ENCODE measurements around the gene RPL36. TPM values are rescaled to one million over a fixed set of nuclear protein-coding genes. Genes with fewer than 3 reads are reported as not detected.
"Not testable (repeated sequence)": the region's sequence is repeated elsewhere in the genome, so short reads cannot be mapped to it uniquely, and the experiment has no call there.

RPL36 gene
- total RNA-seq, 1 donor from 2014 or later, result 846 TPM

DNA sequence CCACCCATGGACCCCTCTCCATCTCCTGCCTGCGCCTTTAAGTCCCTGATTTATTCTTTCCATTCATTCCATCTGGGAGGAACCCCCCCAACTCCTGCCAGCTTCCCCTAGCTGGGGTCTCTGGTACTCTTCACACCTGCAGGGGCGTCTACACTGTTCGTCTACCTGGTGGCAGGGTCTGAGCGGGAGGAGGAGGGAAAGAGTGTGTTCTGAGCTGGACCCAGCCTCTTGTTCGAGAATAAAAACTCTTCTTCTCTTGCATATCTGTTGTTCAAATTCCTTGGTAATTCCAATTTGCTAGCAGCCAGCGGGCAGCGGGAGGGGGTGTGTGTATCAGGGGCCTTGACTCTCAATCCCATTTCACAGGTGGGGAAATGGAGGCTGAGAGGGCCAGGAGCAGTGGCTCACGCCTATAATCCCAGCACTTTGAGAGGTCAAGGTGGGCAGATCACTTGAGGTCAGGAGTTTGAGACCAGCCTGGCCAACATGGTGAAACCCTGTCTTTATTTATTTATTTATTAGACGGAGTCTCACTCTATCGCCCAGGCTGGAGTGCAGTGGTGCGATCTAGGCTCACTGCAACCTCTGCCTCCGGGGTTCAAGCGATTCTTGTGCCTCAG is 1.7 kb upstream of the RPL36 start:
- intact Hi-C loops (cut with micrococcal nuclease), result not testable (repeated sequence)

DNA sequence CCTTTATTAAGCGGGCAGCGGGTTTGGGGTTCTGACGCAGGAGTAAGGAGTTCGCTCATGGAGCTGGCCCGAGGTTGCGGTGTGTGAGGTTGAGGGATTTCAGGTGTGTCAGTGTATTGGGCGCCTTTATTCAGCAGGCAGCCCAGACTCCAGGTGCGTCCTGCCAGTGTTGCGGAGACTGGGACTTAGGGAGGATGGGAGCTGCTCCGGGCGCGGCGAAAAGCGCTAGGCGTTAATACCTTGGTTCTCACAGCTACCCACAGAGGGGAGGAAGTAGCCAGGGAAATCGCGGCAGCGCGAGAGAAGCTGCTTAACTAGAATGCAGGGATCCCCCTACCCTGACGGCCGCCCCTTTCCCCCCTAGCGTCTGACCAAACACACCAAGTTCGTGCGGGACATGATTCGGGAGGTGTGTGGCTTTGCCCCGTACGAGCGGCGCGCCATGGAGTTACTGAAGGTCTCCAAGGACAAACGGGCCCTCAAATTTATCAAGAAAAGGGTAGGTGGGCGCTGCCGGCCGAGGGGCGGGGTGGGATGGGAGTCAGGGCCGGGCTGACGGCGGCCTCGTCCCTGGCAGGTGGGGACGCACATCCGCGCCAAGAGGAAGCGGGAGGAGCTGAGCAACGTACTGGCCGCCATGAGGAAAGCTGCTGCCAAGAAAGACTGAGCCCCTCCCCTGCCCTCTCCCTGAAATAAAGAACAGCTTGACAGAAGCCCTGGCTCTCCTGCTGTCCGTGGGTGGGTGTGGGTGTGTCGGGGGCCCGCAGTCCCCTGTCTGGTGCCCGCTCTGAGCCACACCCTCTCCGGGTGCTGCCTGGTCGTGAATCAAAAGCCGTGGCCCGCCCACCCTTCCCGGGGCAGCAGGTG is 1.1 kb downstream of the RPL36 start:
- intact Hi-C loops (cut with micrococcal nuclease), result loop anchor here (1.0 kb wide), 2 partner anchors 11 to 29 kb away; partner anchors contain the start of genes CATSPERD, LONP1 and MICOS13

DNA sequence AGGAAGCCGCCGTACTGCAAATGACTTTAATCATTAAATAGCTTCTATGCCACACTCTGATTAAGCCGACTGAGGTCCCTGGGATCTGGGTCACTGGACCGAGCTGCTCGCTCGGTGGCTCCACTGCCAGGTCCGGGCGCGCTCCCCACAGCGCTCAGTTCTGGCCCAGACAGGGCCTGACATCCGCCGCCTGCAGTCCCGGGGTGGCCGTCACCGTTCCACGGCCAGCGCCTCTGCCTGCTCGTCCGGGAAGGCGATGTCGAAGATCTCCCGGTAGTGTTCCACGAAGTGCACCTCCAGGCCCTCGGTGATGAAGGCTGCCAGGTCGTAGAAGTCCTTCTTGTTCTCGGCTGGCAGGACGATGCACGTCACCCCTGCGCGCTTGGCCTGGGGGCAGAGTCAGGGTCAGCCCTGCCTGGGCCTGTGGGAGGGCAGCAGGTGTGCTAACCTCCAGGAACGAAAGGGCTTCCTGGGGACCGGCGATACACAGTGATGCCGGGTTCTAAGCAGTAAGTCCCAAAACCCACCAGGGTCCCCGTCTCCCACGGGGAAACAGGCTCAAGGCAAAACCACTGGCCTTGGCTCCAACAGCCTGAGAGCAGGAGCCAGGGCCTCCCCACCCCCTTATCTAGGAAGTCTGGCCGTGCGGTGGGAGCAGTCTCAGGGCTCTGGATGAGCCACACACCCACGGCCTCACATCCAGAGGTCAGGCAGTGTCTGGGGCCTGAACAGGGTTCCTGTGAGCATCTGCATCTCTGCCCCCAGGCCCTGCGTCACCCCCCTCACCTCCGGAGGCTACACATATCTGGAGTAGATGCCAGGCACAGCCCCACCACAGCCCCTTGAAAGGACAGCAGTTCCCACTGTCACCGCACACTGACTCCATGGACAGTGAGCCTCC is 2.0 kb downstream of the RPL36 start:
- intact Hi-C loops (cut with micrococcal nuclease), result no loop called here

DNA sequence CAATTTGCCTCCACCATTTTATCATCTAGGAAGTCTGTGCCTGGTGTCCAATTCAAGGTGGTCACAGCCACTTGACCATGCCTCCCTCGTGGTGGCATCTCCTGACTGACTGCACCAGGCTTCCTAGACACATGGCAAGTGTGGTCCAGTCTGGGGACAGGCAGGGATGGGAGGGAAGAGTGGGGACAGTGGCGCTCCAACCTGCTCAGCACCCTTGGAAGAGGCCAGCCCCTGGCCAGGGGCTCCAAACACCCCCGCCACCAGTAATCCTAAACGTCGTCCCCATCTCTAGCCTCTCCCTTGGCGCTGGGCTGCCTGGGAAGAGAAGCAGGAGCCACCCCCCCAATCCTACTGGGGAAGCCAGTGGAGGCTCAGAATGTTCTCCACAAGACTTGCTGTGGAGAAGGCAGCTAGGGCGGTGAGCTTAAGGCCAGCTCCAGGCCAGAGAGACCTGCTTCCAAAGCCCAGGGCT is 2.7 kb downstream of the RPL36 start:
- intact Hi-C loops (cut with micrococcal nuclease), result no loop called here

DNA sequence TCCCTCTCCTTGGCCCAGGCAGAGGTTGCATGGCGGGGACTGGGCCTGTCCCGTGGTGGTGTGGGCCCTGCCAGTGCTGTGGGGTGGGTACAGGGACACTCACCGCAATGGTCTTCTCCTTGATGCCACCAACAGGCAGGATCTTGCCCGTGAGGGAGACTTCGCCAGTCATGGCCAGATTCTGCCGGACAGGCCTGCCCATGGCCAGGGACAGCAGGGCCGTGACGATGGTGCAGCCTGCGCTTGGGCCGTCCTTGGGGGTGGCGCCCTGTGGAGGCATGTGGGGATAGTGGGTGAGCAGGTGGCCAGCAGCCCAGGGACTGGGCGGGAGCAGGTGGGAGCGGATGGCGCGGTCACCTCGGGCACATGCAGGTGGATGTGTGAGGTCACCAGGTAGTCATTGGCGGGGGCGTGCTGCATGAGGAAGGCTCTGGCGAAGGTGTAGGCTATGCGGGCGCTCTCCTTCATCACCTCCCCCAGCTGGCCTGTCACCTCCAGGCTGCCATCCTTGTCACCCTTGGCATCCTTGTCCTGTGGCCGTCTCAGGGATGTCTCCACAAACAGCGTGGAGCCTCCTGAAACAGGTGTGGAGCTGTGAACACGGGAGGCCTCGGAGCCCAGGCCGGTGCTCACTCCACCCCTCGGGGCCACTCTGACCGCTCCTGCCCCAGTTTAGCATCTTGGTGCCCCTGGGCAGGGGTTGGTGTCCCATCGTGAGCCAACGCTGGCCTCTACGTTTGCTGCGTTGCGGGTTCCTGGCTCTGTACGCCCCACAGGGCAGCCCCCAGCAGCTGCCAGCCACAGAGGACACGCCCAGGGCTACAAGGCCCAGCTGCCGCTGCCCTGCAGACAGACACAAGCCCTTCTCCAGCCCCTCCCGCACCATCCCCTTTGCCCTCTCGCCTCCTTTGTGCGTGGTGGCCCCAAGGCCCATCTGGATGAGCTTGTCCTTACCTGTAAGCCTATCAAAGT is 3.4 kb downstream of the RPL36 start:
- intact Hi-C loops (cut with micrococcal nuclease), result no loop called here

DNA sequence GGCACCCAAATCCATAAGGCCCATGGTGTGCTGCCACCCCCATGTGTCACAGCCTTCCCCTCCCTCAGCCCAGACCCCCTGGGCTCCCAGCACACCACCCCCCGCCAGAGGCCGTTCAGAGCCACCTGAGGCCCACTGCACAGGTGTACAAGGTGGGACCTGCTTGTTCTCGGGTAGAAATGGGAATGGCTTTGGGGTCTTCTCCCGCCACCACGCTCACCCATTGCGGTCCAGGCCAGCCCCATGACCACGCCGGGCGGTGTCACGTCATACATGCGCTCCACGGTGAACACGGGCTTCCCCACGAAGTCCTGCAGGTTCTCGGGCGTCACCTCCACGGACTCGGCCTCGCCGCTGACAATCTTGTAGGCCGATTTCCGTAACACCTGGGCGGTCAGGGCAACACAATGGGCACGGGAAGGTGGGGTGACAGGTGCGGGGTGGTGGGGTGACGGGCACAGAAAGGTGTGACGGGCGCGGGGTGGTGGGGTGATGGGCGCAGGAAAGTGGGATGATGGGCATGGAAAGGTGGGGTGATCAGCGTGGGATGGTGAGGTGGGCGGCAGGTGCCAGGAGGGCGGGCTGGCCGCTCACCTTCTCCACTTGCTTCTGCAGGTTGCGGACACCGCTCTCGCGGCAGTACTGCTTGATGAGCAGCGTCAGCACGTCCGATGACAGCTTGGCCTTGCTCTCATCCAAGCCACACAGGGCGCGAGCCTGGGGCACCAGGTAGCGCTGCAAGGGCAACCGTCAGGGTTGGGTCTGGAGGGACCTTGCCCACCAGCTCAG is 4.3 kb downstream of the RPL36 start:
- intact Hi-C loops (cut with micrococcal nuclease), result no loop called here

DNA sequence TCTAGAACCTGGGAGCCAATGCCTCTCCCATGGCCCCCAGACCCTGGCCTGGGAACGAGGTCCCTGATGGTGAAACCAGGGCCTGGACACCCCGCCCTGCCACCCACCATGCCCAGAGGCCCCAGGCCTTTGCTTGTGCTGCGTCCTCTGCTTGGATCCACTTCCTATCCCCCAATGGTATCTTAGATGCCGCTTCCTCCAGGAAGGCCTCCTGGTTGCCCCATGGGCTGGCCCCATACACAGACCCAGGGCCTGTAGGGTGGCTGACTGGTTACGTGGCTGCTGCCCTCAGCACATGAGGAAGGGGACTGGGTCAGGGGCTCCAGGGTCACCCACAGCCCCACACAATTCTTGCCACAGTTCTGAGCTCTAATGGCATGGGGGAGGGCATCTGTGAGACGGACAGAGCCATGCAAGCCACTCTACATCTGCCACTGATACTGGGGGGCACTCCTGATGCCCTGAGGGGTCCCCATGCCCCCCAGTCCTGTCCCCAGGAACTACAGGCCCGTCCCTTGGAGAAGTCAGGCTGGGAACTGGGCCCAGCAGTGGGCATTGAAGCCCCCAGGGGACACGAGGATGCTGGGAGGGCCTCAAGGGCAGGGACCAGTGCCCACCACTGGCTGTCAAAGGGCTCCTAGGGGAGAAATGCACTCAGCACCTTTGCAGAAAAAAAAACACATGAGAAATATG is 5.0 kb downstream of the RPL36 start:
- intact Hi-C loops (cut with micrococcal nuclease), result no loop called here

DNA sequence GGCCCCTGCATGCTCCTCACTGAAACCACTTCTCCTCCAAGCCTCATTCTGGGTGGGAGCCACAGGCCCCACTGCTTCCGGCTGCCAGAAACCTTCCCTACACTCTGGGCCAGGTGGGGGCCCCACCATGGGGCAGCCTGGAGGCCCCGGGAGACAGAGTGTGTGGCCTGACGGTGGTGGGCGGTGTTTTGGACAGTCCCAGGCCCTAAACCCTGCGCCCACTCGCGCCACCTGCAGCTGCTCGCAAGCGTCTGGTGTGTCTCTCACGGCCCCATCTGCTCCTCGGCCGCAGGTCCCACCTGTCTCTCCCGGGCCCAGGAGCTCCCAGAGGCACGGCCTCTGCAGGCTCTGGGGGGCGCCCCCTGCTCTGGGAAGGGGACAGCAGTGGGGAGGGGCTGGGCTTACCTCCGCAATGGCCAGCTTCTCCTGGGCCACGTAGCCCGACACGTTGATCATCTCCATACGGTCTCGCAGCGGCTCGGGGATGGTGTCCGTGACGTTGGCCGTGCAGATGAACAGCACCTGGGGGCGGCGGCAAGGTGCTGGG is 5.6 kb downstream of the RPL36 start:
- intact Hi-C loops (cut with micrococcal nuclease), result no loop called here

DNA sequence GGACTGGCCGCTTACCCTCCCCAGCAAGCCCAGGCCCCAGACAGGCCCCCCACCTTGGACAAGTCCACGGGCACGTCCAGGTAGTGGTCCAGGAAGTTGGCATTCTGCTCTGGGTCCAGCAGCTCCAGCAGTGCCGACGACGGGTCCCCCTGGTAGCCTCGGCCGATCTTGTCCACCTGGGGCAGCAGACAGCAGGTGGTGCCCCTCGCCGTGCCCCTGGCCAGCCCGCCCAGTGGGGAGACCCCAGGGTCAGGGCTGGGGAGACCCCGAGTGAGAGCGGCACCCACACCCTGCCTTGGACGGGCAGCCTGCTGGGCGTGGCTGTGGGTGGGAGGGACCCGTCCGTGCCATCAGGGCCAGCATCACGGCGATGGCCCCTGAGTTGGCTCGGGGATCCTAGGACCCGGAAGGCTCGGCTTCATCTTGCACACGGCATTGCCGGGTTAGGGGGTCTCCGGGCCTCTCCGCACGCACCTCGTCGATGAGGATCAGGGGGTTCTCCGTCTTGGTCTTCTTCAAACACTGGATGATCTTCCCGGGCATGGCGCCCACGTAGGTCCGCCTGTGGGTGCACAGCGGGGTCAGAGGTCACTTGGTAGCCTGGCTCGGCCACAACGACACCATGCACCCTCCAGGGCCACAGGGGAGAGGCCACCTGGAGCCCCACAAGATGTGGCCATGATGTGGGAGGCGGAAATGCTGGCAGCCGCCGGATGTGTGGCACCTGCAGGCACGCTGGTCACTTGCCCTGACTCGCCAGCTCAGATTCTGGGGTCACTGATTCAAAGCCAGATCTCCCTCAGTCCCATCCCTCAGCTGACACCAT is 6.3 kb downstream of the RPL36 start:
- intact Hi-C loops (cut with micrococcal nuclease), result no loop called here

DNA sequence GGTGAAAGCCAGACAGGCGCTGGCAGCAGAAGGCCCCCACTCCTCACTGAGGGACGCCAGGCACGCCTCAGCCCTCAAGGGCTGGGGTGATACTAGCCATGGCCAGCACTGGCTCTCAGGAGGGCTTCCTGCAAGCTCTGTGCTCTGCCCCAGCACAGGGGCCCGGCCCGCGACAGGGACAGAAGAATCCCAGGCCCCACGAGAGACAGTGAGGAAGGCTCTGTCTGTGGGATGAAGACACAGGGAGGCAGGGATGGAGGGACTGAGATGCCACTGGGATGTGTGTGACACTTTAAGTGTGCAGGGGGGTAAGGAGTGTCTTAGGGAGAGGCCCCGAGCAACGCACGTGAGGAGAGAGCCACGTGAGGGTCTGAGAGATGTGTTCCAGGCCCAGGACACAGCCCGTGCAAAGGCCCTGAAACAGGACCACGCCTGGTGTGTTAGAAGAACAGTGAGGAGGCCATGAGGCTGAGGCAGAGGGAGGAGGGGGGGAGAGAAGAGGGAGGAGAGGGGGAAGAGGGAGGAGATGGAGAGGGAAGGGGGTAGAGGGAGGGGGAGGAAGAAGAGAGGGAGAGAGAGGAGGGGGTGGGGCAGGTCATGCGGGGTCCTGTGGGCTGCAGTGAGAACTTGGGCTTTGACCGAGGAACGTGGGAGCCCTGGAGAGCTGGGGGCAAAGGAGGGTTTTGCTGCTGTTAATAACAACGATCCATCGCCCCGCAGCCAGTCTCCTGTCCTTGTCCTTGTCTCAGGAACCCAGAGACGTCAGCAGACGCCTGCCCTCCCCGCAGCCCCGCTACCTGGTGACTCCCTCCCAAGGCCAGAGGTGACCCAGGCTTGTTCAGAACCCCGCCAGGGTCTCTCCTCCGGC is 7.2 kb downstream of the RPL36 start:
- intact Hi-C loops (cut with micrococcal nuclease), result no loop called here

DNA sequence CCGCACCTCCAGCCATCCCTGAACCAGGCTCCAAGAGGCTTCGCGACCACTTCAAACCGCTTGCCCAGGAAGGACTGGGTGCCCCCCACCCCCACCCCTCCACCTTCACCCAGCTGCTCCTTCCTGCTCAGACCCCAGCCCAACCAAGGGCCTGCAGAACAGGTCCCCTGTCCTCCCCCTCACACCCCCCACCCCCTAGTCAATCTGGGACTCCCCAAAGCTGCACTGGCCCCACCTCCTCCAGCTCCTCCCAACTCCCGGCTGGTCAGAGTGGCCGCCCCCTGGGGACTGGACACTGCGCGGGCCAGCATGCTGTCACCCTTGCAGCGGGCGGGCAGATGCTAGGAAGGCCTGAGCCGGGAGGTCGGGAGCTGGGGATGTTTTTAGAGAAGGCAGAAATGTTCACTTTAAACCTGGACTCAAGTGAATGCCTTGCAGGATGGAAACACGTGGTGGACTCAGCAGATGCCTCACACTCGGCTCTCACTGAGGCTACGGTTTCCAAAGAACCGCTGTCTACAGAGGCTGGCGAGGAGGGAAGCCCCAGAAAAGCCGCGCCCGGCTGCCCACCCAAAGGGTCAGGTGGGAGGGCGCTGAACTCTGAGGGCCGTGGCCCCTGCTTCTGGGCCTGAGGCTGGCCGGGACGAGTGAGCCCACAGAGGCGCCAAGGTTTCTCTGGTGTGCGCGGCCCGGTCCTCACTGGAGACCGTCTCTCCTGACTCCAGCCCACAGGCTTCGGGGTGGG is 8.0 kb downstream of the RPL36 start:
- intact Hi-C loops (cut with micrococcal nuclease), result no loop called here

DNA sequence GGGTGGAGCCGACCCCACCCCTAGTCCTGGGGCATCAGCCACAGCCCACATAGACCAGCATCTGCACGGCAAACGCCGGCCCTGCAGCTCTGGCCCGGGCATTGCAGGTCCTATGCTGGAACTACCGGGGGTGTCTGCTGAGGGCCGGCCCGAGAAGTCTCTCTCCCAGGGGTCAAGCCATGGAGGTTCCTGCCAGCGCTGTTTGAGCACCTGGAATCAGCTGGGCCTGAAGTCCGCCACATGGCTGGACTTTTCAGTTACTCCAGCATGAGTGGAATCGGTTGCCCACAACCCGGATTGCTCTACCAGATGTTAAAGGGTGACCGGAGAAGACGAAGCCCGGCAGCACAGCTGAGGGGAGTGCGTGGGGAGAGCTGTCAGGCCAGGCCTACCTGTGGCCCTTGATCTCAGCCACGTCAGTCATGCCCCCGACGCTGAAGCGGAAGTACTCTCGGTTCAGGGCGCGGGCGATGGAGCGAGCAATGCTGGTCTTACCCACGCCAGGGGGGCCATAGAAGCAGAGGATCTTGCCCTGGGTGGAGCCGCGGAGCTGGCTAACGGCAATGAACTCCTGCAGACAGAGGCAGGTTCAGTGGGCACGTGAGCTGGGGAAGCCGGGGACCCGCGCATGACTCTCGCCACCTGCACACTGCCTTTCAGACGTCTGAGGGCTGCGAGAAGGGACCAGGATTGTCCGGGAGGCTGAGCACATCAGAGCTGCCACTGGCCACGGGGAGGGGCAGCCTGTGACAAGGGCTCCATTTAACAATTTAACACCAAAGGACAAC is 8.7 kb downstream of the RPL36 start:
- intact Hi-C loops (cut with micrococcal nuclease), result no loop called here

DNA sequence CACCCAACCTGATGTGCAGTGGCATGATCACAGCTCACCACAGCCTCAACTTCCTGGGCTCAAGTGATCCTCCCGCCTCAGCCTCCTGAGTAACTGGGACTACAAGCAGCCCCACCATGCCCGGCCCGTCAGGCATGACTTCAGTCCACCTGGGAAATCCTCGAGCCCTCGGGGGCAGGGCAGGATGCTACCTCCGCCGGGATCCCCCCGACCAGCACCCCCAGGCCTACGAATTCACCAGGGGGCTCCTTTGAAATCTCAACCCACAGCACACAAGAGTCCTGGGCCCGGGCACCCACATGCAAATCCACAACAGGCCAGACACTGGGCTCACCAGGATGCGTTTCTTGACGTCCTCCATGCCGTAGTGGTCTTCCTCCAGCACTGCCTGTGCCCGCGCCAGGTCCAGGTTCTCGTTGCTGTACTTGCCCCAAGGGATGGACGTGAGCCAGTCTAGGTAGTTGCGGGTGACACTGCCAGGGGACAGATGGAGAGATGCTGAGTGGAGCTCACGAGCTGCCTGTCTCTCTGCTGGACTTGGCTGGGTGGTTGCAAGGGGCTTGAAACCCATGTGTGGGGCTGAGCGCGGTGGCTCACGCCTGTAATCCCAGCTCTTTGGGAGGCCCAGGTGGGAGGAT is 10.5 kb downstream of the RPL36 start:
- intact Hi-C loops (cut with micrococcal nuclease), result no loop called here

DNA sequence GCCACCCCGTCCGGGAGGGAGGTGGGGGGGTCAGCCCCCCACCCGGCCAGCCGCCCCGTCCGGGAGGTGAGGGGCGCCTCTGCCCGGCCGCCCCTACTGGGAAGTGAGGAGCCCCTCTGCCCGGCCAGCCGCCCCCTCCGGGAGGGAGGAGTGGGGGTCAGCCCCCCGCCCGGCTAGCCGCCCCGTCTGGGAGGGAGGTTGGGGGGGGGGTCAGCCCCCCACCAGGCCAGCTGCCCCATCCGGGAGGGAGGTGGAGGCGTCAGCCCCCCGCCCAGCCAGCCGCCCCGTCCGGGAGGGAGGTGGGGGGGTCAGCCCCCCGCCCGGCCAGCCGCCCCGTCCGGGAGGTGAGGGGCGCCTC is 11.9 kb downstream of the RPL36 start:
- intact Hi-C loops (cut with micrococcal nuclease), result not testable (repeated sequence)
